ENCODE data around the gene METRN. TPM values are rescaled to one million over a fixed set of nuclear protein-coding genes. Genes with fewer than 3 reads are reported as not detected.

Gene METRN
- total RNA-seq, 4 donors from 2014 or later = 13.3 to 29.5 (median 26.0) TPM

DNA sequence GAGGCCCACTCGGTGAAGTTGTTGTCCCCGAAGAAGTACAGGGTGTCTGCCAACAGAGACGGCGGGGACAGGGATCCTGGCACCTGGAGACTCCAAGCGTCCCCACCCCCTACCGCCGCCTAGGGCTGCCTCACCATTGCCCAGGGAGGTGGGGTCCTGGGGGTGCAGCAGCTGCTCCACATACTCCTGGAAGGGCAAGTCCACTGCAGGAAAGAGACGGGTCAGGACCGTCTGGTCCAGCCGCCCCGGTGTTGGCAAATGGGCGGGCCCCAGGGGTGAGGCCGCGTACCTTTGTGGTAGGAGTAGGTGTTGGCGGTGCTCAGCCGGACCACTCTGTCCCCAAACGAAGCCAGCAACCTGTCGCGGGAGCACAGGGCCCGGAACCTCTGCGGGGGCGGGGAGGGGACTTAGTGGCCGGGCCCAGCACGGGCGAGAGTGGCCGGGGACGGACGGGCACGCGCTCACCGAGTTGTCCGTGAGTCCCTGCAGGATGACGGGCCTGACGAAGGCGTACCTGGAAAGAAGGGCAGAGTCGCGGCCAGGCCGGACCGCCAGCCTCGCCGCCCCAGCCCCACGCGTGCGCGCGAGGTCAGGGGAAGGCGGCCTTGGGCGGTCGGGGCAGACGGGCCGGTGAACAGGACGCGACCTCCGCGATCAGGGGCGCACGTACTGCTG, 31.4 kb upstream of the METRN start:
- TF ChIP-seq CTCF (IDR thresholded peaks at IDR 0.05; ENCODE audit: low read depth) = no peak

- TF ChIP-seq CTCF (IDR thresholded peaks at IDR 0.05; ENCODE audit: low read depth) = no peak
These were observed 30.7 kb upstream of the METRN start, which contains the start of gene JMJD8 for GRCh38 chr16:684071-684794. Gene JMJD8 (minus strand): TSS chr16:684334. CDS start chr16:684319, 15 bp downstream.

DNA sequence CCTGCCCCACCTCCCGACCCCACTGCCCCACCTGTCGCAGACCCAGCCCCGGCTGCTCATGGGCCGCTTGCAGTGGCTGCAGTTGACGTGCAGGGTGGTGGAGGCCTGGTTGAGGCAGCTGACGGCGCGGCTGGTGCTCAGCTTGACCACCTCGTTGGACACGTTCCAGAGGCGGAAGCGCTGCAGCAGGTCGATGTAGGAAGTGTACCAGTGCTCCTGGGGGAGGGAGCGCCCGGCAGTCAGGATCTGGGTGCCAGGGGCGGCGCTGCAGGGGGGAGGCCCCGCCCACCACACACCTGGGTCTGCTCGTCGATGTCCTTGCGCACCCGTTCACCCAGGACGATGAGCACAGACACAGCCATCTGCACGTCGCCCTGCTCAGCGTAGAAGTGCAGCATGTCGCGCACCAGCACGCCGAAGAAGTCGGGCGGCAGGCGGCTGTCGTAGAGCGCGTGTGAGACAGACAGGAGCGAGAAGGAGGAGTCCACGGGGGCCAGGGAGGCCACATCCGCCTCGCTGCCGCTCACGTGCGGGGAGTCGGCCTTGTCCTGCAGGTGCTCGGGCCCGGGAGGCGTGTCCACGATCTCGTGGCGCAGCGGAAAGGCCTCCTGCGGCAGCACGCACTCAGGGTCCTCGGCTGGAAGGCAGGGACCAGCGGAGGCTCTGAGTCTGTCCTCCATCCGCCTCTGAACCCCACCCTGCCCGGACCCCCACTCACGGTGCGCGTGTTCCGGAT, 29.8 kb upstream of the METRN start:
- TF ChIP-seq CTCF (IDR thresholded peaks at IDR 0.05; ENCODE audit: low read depth) = no peak

DNA sequence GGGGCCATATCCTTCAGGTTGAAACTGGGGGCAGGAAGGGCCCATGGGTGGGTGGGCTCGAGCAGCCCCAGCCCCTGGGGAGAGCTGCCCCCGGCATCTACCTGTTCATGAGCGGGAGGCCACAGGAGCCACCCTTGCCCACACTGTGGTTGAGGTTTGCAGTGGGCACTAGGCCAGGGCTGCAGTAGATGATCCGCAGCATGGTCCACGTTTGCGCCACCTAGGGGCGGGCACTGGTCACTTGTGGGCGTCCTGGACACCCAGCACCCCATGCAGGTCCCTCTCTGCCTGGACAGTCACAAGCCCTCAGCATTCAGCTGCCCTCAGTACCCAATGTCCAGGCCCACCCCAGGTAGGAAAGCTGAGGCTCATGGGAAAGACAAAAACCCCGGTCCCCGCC, 29.0 kb upstream of the METRN start:
- TF ChIP-seq CTCF (IDR thresholded peaks at IDR 0.05; ENCODE audit: low read depth) = no peak

GRCh38 chr16:686459-687260, 28.3 kb upstream of the METRN start:
- no peak for TF ChIP-seq CTCF (IDR thresholded peaks at IDR 0.05; ENCODE audit: low read depth)

DNA sequence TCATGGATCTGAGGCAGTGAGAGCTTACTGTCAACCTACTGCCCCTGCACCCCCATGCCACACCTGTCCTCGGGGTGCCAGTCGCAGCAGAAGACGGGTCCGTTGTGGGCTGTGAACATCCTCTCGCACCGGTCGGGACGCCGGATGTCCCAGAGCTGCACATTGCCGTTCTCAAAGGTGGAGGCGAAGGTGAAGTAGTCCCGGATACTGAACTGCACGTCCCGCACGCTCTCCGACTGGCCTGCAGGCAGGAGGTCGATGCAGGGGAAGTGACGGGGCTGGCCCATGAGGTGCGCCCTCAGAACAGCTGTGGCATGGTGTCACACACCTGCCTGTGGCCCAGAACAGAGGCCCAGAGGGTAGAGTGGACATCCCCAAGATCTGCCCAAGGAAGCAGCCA, 27.4 kb upstream of the METRN start:
- TF ChIP-seq CTCF (IDR thresholded peaks at IDR 0.05; ENCODE audit: low read depth) = no peak

All from subcutaneous adipose tissue (tissue), 4 donors.